Inferior parietal cortex (tissue), 1 donor: ENCODE results near the gene CXCL12.

Source experiments
- DNase-seq: peaks from one replicate; pipeline ENCODE4 v3.0.0-alpha.2; 2016; ENCODE audit errors: extremely low spot score

The CXCL12 gene

DNA sequence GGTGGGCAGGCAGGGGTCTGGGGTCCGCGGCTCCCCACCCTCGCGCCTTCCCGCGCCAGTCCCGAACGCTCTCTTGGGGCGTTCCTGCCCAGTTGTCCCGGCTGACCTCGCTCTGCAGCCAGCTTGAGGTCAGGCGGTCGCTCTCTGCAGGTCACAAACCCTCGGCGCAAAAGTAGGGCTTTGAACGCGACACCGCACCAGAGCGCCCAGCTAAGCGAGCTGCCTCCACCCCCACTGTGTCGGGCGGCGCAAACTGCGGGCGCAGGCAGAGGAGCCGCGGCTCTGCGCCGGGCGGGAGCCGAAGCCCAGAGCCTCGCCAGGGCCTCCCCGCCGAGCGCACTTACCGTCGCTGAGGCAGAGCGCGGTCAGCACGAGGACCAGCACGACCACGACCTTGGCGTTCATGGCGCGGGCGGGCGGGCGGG lies 284 bp downstream of the CXCL12 start:
- no peak for DNase-seq

GRCh38 chr10:44383749-44384600 lies 922 bp downstream of the CXCL12 start:
- no peak for DNase-seq

DNA sequence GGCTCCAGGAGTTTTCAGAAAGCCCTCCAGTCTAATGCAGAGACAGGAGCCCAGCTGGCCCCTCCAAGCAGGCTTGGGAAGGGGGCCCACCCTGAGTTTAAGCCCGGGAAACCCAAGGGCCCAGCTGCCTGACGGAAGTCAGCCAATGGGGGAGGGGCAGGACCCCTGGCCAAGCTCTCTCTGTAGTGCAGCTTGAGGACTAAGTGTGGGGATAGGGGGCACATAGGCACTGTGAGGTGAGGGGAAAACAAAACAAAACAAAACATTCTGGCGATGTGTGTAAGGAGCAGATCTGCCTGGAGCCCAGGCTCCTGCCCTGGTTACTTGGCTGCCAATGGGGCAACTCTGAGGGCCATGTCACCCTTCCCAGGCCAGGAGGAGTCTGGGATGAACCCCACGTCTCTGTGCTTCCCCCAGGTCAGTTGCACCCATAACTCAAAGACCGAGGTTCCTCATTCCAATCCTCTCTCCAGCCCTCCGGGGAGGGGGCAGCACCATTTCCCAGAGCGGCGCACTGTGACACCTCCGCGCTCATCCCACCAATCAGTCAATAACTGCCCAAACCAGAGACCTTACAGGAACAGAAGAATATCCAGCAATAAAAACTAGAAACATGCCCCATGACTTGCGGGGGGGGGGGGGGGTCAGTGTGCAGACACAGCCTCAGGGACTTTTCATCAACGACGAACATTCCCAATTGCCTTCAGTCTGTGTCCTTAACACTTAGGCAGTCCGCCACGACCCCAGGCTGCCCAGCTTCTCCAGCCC lies 1.7 kb downstream of the CXCL12 start:
- no peak for DNase-seq

DNA sequence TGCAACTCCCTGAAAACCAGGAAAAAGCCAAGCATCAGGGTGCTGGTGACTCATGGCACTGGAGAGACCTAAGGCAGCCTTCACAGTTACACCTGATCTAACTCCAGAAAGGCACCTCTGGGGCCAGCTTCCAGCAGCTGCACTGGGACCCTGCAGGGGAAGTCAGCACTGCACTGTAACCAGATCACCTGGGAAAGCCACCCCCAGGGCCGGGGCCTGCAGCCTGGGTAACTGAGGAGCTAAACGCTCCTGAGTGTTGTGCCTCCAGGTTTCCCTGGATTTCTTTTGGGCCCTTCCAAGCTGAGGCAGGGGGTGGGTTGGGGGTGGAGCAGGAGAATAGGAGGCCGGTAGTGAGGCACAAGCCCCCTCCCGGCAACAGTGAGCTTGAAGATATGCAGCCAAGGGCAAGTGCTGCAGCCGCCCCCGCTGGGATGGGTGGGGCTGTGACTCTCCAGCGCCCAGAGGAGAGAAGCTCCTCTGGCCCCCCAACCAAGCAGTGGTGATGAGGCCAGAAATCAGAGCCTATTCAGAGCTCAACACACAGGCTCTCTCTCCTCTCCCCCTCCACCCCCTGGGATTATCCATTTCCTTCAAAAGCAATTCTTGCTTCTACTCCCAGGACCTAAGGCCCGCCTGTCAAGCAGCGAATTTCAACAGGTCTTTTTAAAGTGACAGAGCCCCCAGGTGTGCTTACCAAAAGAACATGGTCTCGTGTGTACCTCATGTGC lies 2.6 kb downstream of the CXCL12 start:
- DNase-seq, result no peak

DNA sequence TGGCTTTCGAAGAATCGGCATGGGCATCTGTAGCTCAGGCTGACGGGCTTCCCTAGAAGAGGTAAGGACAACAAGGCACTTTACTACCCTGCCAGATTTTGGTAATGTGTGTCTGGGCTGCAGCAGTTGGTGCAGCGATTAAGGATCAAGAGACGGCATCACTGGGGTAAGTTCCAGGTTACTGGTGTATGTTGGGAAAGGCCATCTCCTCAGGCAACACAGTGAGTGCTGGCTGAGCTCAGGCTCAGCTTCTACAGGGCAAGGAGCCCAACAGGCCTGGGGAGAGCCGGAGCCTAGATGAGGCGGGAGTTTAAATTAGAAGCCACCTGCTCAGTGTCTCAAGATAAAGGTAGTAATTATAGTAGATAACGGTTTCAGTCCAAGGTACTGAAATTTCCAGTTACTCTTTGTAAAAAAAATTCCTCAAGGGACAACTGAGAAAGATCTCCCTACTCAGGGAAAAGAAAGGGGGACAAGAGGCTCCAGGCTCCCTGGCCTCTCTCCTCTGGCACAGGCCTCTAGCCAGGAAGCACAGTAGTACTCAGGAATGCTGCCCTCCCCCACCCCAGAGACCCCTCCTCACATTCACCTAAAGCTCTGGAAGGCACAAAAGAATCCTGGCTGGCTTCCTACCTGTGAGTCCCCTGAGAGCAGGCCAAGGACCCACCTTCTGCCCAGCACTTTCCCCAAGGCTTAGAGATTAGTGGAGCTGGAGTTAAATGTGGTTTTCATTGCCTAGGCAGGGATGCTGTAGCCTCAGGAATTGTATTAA lies 3.9 kb downstream of the CXCL12 start:
- no peak for DNase-seq

- DNase-seq, result no peak
Measured at GRCh38 chr10:44379907-44380306, 5.0 kb downstream of the CXCL12 start.

DNA sequence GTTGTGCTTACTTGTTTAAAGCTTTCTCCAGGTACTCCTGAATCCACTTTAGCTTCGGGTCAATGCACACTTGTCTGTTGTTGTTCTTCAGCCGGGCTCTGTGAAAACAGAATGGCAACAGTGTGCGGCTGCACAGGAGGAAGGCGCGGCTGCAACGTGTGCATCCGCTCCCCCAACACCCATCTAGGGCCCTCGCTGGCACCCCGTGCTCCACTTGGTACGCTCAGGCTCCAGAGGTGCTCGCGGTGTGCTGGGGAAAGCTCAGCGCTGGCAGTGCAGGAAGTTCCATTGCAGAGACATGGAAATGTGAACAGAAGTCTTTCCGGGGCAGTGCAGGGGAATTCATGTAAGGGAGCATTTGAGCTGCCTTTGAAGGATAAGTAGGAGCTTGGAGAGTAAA lies 6.3 kb downstream of the CXCL12 start:
- DNase-seq, result no peak

- DNase-seq, result no peak
Measured at GRCh38 chr10:44377651-44378310, 7.1 kb downstream of the CXCL12 start.

DNA sequence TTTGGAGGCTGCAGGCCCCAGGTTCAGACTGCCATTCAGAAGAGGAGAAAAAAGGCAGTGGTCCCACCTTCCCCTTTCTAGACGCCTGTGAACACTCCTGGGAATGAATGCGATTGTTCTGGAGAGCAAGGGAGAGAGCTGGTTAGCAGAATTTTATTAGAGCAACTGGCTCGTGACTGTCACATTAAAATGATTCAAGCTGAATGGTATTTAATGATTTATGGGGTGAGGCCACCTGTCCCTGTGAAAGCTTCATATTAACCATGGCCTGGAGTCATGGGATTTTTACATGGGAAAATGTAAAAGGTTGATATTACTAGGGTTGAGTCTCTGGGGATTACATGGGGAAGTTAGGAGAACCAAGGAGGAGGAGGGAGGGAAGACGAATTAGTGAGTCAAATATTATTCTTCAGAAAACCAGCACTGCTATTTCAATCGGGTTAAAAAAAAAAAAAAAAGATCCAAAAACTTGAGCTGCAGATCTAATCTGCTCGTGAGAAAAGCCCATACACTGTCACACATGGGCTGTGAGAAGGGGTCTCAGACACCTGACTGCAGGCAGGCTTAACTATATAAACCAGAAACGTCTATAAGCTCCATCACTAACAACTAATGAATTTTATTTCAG lies 8.3 kb downstream of the CXCL12 start:
- no peak for DNase-seq

DNA sequence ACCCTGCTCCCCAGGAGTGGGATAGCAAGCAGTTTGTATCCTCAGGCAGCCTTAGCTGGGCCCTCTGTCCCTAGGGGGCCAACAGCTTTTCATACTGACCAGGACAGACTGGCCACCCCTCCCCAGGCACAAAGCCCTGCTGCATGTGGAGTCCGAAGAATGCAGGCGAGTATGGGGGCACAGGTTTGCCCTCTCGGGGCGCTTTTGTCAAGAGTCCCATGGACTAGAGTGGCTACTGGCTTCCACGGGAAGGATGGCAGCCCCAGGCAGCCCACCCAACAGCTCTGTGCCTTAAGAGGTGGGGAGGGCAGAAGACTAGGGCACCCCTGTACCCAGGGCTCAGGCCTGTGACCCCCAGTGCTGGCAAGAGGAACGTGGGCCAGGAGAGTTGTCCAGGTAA lies 10.7 kb downstream of the CXCL12 start:
- no peak for DNase-seq

DNA sequence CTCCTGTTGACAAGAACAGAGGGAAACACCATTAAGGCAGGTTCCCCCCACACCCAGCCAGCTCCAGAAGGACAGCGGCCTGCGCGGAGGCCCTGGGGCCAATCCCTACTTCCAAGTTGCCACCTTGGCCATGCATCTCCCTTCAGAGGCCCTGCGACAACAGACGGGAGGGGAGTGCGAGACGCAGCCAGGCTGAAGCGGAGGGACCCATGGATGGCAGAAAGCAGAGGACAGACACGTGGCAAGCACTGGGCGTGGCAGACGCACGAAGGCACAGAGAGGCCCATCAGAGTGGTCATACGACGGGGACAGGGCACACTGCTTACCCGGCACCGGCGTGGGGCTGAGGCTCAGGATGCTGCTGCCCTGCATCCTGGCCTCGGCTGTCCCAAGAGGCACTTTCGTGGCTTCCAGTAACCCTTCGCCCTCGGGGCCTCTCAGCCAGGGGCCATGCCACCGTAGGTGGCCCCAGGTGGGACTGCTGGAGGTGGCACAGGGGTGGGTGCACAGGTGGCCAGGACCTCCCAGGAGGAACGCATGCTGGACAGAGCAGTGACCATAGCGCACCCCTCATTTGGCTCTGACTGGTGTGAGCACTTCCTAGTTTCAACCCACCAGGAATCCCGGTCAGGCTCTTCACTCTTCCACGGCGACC lies 11.4 kb downstream of the CXCL12 start:
- no peak for DNase-seq

GRCh38 chr10:44372181-44372580 lies 12.7 kb downstream of the CXCL12 start:
- no peak for DNase-seq

DNA sequence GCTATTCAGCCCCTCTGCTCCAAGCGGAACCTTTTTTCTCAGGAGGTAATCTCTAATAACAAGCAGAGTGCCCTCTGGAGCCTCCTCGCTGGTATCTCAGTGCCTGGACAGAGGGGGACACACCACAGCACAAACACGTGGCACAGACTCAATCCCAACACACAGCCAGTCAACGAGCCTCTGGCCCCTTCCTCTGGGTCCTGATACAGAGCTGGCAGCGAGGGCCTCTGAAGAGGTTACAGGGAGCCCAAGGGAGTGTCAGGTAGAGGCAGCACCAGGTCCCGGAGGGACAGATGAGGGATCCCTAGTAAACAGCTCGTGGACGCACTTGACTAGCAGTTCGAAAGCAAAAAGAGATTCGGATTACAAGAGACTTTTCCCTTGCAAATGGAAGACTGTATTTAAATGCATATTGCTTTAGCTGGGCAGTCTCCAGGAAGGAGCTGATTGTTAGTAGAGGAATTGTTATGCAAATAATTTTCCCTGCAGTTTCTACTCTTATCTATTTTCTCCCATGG lies 14.1 kb downstream of the CXCL12 start:
- no peak for DNase-seq

GRCh38 chr10:44369854-44370253 lies 15.0 kb downstream of the CXCL12 start:
- no peak for DNase-seq

GRCh38 chr10:44369296-44369695 lies 15.6 kb downstream of the CXCL12 start:
- no peak for DNase-seq

DNA sequence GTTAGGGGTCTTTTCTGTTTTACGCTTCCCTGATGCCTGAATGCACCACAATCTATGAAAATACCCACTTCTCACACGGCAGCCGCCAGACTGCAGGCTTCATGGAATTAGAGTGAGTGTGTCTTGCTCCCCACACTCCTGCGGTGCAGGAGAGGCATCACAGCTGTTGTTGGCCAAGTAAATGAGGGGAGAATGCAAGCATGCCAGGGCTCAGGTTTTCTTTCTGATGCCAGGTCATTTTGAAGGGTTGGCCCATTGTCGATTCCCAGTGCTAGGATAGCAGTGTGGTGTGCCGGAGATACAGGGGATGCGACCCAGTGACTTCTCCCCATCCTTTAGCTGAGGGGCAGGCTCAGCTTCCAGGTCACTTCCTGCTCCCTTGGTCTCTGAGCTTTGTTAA lies 16.3 kb downstream of the CXCL12 start:
- no peak for DNase-seq

DNA sequence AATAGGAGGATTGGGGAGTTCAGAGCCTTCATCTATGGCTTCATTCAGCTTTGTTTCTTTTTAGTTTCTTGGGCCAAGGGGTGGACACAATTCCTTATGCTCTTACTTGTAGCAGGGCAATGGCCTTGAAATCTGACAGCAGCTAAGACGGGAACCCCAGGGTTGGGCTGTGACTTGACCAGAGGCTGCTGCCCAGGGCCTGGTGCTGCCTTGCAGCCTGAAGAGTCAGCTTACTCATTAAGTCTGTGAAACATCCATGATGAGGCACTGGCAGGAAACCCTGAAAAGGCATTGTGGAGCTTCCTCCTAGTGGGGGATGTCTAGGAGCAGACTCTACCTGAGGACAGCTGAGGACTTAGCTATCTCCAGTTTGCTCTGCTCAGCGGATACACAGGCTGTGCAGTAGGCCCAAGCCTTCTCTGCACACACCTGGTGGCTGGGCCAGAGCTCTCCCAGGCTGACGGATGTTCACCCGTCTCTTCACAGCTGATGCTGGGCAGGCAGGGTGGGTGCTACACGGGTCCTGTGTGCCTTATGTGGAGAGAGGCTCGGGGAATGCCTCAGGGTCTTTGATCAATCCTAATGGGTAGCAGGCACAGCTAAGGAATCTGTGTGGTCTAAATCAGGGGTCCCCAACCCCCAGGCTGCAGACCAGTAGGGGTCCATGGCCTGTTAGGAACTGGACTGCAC lies 17.8 kb downstream of the CXCL12 start:
- DNase-seq, result no peak

DNA sequence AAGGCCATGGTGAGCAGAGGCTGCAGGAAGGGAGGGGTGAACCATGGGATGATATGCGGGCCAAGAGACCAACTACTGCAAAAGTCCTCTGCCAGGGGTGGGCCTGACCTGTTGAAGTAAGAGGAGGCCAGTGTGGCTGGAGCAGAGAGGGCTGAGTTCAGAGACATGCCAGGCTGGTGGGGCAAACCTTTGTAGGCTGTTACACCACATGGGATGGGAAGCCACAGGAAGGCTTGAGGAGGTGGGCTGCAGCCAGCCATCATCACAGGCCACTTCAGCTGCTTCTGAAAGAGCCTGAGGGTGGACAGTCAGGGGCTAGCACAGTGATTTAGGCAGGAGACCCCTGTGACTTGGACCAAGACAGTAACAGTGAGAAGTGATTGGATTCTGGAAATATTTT lies 20.3 kb downstream of the CXCL12 start:
- DNase-seq, result no peak

- no peak for DNase-seq
Measured at GRCh38 chr10:44363716-44364115, 21.2 kb downstream of the CXCL12 start.
